ENCODE results near the gene CFAP70.
"Not testable (repeated sequence)": the region's sequence is repeated elsewhere in the genome, so short reads cannot be mapped to it uniquely, and the experiment has no call there.

The CFAP70 gene

DNA sequence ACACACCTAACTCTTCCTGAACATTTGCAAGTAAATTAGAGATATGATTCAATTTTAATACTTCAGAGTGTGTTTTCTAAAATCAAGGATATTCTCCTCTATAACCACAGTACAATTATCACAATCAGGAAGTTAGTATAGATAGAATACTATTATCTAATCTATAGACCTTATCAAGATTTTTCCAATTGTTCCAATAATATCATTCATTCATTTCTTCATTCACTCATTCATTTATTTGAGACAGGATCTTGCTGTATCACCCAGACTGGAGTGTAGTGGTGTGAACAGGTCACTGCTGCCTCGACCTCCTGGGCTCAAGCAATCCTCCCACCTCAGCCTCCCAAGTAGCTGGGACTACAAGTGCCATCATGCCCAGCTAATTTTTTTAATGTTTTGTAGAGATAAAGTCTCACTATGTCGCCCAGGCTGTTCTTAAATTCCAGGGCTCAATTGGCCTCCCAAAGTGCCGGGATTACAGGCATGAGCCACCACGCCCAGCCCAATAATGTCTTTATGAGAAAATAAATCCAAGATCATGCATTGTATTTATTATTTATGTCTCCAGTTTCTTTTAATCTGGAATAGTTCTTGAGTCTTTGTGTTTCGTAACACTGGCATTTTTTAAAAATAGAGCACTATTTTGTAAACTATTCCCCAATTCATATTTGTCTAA lies 95.6 kb downstream of the CFAP70 start:
- ChIA-PET POLR2A (no interaction called here), CTCF (interaction anchor here (0.7 to 2.6 kb wide), 10 partner anchors 11 to 382 kb away, joined by 3 to 23 read pairs (median 4); partner anchors contain the start of genes MRPS16 and MSS51)
- TF ChIP-seq, protein P1, sequence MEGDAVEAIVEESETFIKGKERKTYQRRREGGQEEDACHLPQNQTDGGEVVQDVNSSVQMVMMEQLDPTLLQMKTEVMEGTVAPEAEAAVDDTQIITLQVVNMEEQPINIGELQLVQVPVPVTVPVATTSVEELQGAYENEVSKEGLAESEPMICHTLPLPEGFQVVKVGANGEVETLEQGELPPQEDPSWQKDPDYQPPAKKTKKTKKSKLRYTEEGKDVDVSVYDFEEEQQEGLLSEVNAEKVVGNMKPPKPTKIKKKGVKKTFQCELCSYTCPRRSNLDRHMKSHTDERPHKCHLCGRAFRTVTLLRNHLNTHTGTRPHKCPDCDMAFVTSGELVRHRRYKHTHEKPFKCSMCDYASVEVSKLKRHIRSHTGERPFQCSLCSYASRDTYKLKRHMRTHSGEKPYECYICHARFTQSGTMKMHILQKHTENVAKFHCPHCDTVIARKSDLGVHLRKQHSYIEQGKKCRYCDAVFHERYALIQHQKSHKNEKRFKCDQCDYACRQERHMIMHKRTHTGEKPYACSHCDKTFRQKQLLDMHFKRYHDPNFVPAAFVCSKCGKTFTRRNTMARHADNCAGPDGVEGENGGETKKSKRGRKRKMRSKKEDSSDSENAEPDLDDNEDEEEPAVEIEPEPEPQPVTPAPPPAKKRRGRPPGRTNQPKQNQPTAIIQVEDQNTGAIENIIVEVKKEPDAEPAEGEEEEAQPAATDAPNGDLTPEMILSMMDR (IDR thresholded peaks at IDR 0.05; ENCODE audit: control extremely low read depth, extremely low read depth, low read depth, missing control alignments): no peak
- DNase-seq (ENCODE audit: extremely low spot score): no peak

- DNase-seq (ENCODE audit: extremely low spot score): no peak
- POLR2A ChIA-PET: no interaction called here
- TF ChIP-seq, protein P1 (IDR thresholded peaks at IDR 0.05; ENCODE audit: control extremely low read depth, extremely low read depth, low read depth, missing control alignments): no peak
- CTCF ChIA-PET: interaction anchor here (2.6 kb wide), 1 partner anchor 10 kb away, joined by 23 read pairs; the partner anchor contains the start of gene MRPS16
Observed at GRCh38 chr10:73262105-73262730, 96.4 kb downstream of the CFAP70 start.

GRCh38 chr10:73261362-73261995 lies 97.2 kb downstream of the CFAP70 start:
- no peak for DNase-seq (ENCODE audit: extremely low spot score)
- TF ChIP-seq, protein P1 (IDR thresholded peaks at IDR 0.05; ENCODE audit: control extremely low read depth, extremely low read depth, low read depth, missing control alignments): no peak
- ChIA-PET CTCF (no interaction called here), POLR2A (no interaction called here)

- DNase-seq (ENCODE audit: extremely low spot score); CTCF ChIA-PET; POLR2A ChIA-PET: not testable (repeated sequence)
Observed at GRCh38 chr10:73258612-73259011, 100.1 kb downstream of the CFAP70 start.

DNA sequence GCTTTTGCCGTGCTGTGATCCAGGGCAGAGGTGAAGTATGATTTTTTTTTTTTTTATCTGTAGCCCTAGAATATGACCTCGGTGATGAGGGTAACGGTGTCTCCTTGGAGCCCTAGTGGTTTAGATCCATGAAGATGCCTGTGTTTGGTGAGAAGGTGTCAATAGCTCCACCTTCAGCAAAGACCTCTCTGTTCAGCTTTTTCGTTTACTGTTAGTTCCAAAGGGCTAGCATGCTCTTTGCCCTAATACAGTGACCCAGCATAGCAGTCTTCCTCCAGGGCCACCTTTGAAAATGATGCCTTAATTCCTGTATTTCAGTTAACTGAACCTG lies 105.5 kb downstream of the CFAP70 start:
- DNase-seq (ENCODE audit: extremely low spot score): peak; percentile 41
- ChIA-PET POLR2A (no interaction called here), CTCF (interaction anchor here (1.1 to 3.8 kb wide), 3 partner anchors 10 to 391 kb away, joined by 3 to 23 read pairs (median 4); no protein-coding TSS in a partner anchor)
- TF ChIP-seq, protein P1 (IDR thresholded peaks at IDR 0.05; ENCODE audit: control extremely low read depth, extremely low read depth, low read depth, missing control alignments): no peak

DNA sequence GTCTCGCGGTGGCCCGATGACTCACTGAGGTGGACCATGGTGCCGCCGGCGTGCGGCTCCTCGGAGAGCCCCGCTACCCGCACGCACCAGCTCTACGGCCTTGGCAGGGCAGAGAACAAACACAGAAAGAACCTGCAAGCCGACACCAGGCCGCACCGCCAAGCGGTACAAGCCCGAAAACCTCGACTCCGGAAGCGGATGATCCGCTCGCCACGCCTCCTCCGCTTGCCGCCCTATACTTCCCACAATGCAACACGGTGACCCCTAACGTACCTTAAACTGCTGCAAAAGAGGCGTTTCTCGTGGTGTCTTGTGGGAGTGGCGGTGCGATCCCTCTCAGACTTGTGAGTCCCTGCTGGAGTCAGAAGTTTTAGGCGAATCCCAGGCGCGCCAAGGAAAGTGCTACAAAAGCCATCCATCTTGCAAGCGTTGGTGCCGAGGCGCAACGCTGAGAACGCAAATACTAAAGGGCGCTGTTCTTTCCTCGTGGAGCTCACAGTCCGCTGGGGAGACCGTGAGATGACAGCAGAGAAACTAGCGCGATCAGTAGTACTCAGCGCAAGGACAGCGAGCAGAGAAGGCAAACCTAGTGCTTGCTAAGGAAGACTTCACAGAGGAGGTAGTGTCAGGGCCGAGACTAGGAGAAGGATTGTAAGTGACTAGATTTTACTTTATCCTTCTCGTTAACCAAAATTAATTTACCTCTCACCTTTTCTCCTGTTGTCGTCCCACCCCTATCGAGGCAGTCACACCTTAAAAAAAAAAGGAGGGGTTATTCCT lies 106.0 kb downstream of the CFAP70 start, which contains the start of gene MRPS16:
TSS of gene MRPS16 (minus strand) at position 200 of the 780 bp plus-strand sequence. CDS start at position 38, 162 bp downstream.
- TF ChIP-seq, protein P1 (IDR thresholded peaks at IDR 0.05; ENCODE audit: control extremely low read depth, extremely low read depth, low read depth, missing control alignments): no peak
- POLR2A ChIA-PET: interaction anchor here (1.0 kb wide), 1 partner anchor 157 kb away, joined by 5 read pairs; no protein-coding TSS in a partner anchor
- DNase-seq (ENCODE audit: extremely low spot score): peak; percentile 93
- CTCF ChIA-PET: interaction anchor here (1.1 to 3.8 kb wide), 4 partner anchors 11 to 391 kb away, joined by 3 to 23 read pairs (median 4); partner anchors contain the start of gene CFAP70

Data from GM10248 (cell line).